GM23338 (cell line): ENCODE results near the gene CHST11. TPM values are rescaled to one million over a fixed set of nuclear protein-coding genes. Genes with fewer than 3 reads are reported as not detected.

Experiments
- ATAC-seq: fragments of 200-7000 bp; cut with Tn5 transposase; 3 replicates; pipeline ENCODE4 v1.9.1; 2020
- DNase-seq: peaks from one replicate; pipeline ENCODE4 v3.0.0-alpha.2; 2015; ENCODE audit warnings: low spot score
- H2AFZ ChIP-seq: fragments of 200-600 bp; sonication (generic); 2 replicates; pipeline ENCODE4 v1.8.0; 2016; ENCODE audit warnings: antibody characterized with exemption, mild to moderate bottlenecking, moderate library complexity
- H3F3A ChIP-seq: fragments of 200-600 bp; sonication (generic); replicated peaks from 2 replicates; pipeline ENCODE4 v1.8.0; 2017; ENCODE audit warnings: antibody characterized with exemption, mixed run types, low read depth
- H3K27ac ChIP-seq: fragments of 200-600 bp; sonication (generic); 2 replicates; pipeline ENCODE4 v1.6.1; 2016; ENCODE audit warnings: low read depth
- H3K27me3 ChIP-seq: fragments of 200-600 bp; sonication (generic); 2 replicates; pipeline ENCODE4 v1.8.0; 2016; ENCODE audit warnings: mild to moderate bottlenecking, mixed run types, moderate library complexity; ENCODE audit not compliant: insufficient read depth
- H3K36me3 ChIP-seq: fragments of 200-600 bp; sonication (generic); 2 replicates; pipeline ENCODE4 v1.8.0; 2016; ENCODE audit warnings: mild to moderate bottlenecking; ENCODE audit not compliant: insufficient read depth
- H3K4me1 ChIP-seq: fragments of 200-600 bp; sonication (generic); 2 replicates; pipeline ENCODE4 v1.8.0; 2016; ENCODE audit warnings: mild to moderate bottlenecking, moderate library complexity; ENCODE audit not compliant: insufficient read depth
- H3K4me2 ChIP-seq: fragments of 200-600 bp; sonication (generic); 2 replicates; pipeline ENCODE4 v1.7.1; 2017; ENCODE audit warnings: mixed run types
- H3K4me3 ChIP-seq: fragments of 200-600 bp; sonication (generic); 2 replicates; pipeline ENCODE4 v1.6.1; 2016; ENCODE audit warnings: mixed run types
- H3K79me2 ChIP-seq: fragments of 200-600 bp; sonication (generic); replicated peaks from 2 replicates; pipeline ENCODE4 v1.8.0; 2017; ENCODE audit warnings: mild to moderate bottlenecking; ENCODE audit not compliant: insufficient read depth
- H3K9me2 ChIP-seq: fragments of 200-600 bp; sonication (generic); 2 replicates; pipeline ENCODE4 v1.8.0; 2017; ENCODE audit not compliant: insufficient read depth
- H4K20me1 ChIP-seq: fragments of 200-600 bp; sonication (generic); replicated peaks from 2 replicates; pipeline ENCODE4 v1.8.0; 2017; ENCODE audit warnings: mild to moderate bottlenecking; ENCODE audit not compliant: insufficient read depth
- H3K27ac Mint-ChIP-seq: 2 replicates; pipeline ENCODE4 v1.8.0; 2020; ENCODE audit warnings: inconsistent platforms, mild to moderate bottlenecking, moderate library complexity, mixed read lengths
- H3K27me3 Mint-ChIP-seq: 3 replicates; pipeline ENCODE4 v1.8.0; 2022; ENCODE audit warnings: low read depth, mild to moderate bottlenecking, moderate library complexity, mixed read lengths, inconsistent platforms; ENCODE audit not compliant: insufficient read depth, poor library complexity
- H3K36me3 Mint-ChIP-seq: 3 replicates; pipeline ENCODE4 v1.8.0; 2021; ENCODE audit warnings: low read depth, mild to moderate bottlenecking, inconsistent platforms, moderate library complexity, mixed read lengths
- H3K4me1 Mint-ChIP-seq: 3 replicates; pipeline ENCODE4 v1.8.0; 2020; ENCODE audit warnings: mild to moderate bottlenecking, inconsistent platforms, mixed read lengths
- H3K4me3 Mint-ChIP-seq: 3 replicates; pipeline ENCODE4 v1.8.0; 2021; ENCODE audit warnings: moderate library complexity, mild to moderate bottlenecking, inconsistent platforms, mixed read lengths
- H3K9me3 Mint-ChIP-seq: 3 replicates; pipeline ENCODE4 v1.8.0; 2020; ENCODE audit warnings: moderate library complexity, mild to moderate bottlenecking, inconsistent platforms, mixed read lengths
- CREB1 ChIP-seq: fragments of 250-450 bp; sonication (Bioruptor Pico); IDR thresholded peaks from 2 replicates; pipeline ENCODE4 v1.5.0; 2020; ENCODE audit warnings: low read depth, mild to moderate bottlenecking, moderate library complexity
- CTCF ChIP-seq, 2 experiments: fragments of 200-600 bp in 1 of 2; sonication (generic) in 1 of 2; conservative IDR thresholded peaks; 2 replicates each; pipeline versions ENCODE4 v1.5.1 to v1.6.1; 2016 to 2017; ENCODE audit warnings: antibody characterized with exemption in 2 of 2, low read depth in 2 of 2, mild to moderate bottlenecking in 2 of 2, moderate library complexity in 1 of 2
- EZH2 ChIP-seq: fragments of 200-600 bp; sonication (generic); IDR thresholded peaks from one replicate; pipeline ENCODE4 v1.8.0; 2017; ENCODE audit warnings: antibody characterized with exemption, mild to moderate bottlenecking, low read depth; ENCODE audit not compliant: unreplicated experiment
- NANOG ChIP-seq: IDR thresholded peaks from 2 replicates; pipeline ENCODE4 v1.6.1; 2016; ENCODE audit warnings: antibody characterized with exemption, borderline replicate concordance
- REST ChIP-seq: IDR thresholded peaks from one replicate; pipeline ENCODE4 v1.6.1; 2018; ENCODE audit warnings: antibody characterized with exemption; ENCODE audit not compliant: unreplicated experiment
- STAT1 ChIP-seq: IDR thresholded peaks from one replicate; pipeline ENCODE4 v1.6.1; 2016; ENCODE audit warnings: antibody characterized with exemption; ENCODE audit not compliant: unreplicated experiment
- ZNF114 ChIP-seq: fragments of 250-450 bp; sonication (Bioruptor Pico); IDR thresholded peaks from 2 replicates; pipeline ENCODE4 v1.5.0; 2020; ENCODE audit warnings: mild to moderate bottlenecking, moderate library complexity
- ZNF462 ChIP-seq: fragments of 250-450 bp; sonication (Bioruptor Pico); IDR thresholded peaks from 2 replicates; pipeline ENCODE4 v1.5.0; 2020; ENCODE audit warnings: mild to moderate bottlenecking, moderate library complexity
- polyA plus RNA-seq: library from polyadenylated mRNA; unstranded; fragments of >200 nt; fragmentation: Nextera tagmentation; extraction: Ambion mirVana; gene quantifications from 2 replicates; pipeline ENCODE4 v1.2.1, GENCODE V29; 2016
- total RNA-seq: library from RNA; depleted of rRNA; stranded (reverse); fragments of >200 nt; shearing (Covaris generic); gene quantifications from 2 replicates; pipeline ENCODE4 v1.2.3, GENCODE V29; 2014

Gene CHST11
- total and polyA plus RNA-seq, 2 experiments from 2014 or later = 7.7 to 25.7 TPM

- TF ChIP-seq CTCF (conservative IDR thresholded peaks at IDR 0.05; ENCODE audit: low read depth in 2 of 2) = no peak
These were observed 268.9 kb downstream of the CHST11 start (continued) for GRCh38 chr12:104725610-104726009.

- H3K4me1 ChIP-seq = no peaks in the 10 kb centered on the region
- H3K36me3 ChIP-seq = no peaks in the 10 kb centered on the region
- Mint-ChIP-seq H3K4me1 (peaks cover 15% of the 10 kb centered on the region), H3K27me3 (peaks cover 3% of the 10 kb centered on the region), H3K4me3 (no peak overlapping the region), H3K9me3 (no peaks in the 10 kb centered on the region), H3K36me3 (no peaks in the 10 kb centered on the region), H3K27ac (no peak overlapping the region)
- no peak overlapping the region for H3K4me3 ChIP-seq
- no peaks in the 10 kb centered on the region for H3K27me3 ChIP-seq
- TF ChIP-seq STAT1 = no peak
- no peak for TF ChIP-seq NANOG
- TF ChIP-seq CREB1 (CRISPR knock-in tag) = no peak
- TF ChIP-seq ZNF114 (CRISPR knock-in tag) = no peak
- TF ChIP-seq ZNF462 (CRISPR knock-in tag) = no peak
- no peak for TF ChIP-seq REST
- no peak for TF ChIP-seq CTCF (conservative IDR thresholded peaks at IDR 0.05; ENCODE audit: low read depth in 2 of 2)
- TF ChIP-seq EZH2 = no peak
- ATAC-seq (no peak), DNase-seq (no peak)
- H3K4me2 ChIP-seq = no peak overlapping the region
- no peaks in the 10 kb centered on the region for H3K79me2 ChIP-seq
- H3F3A ChIP-seq = no peaks in the 10 kb centered on the region
- no peaks in the 10 kb centered on the region for H3K9me2 ChIP-seq
- H4K20me1 ChIP-seq = no peaks in the 10 kb centered on the region; the same call in 1 of the 2 replicates
- no peak overlapping the region for H3K27ac ChIP-seq
- no peak overlapping the region for H2AFZ ChIP-seq
These were observed 271.1 kb downstream of the CHST11 start for GRCh38 chr12:104727726-104728465.
